A549 (cell line): ENCODE measurements around the gene MDC1. TPM values are rescaled to one million over a fixed set of nuclear protein-coding genes. Genes with fewer than 3 reads are reported as not detected.

Experiments used
- ATAC-seq, 2 experiments: fragments of 200-7000 bp in 1 of 2; fragments of >200 bp in 1 of 2; cut with Nextera tagmentation in 1 of 2; cut with Tn5 transposase in 1 of 2; 3 replicates each; pipeline versions ENCODE4 v1.8.0 to v1.9.1; 2018 to 2020; ENCODE audit warnings: mild to moderate bottlenecking in 1 of 2, moderate library complexity in 1 of 2
- CTCF ChIA-PET: fragments of 300-600 bp; sonication (Branson Sonifier 250); formaldehyde crosslinking; extraction: SDS; loops from one replicate; lab custom pipeline; 2021; ENCODE audit warnings: antibody characterized with exemption, inconsistent platforms; lab: Yijun Ruan, JAX
- POLR2A ChIA-PET: fragments of 350-600 bp; formaldehyde crosslinking; extraction: SDS; loops from one replicate; lab custom pipeline; 2021; ENCODE audit warnings: antibody characterized with exemption, inconsistent platforms; lab: Yijun Ruan, JAX
- DNase-seq, 2 experiments: peaks; one replicate each; pipeline versions ENCODE4 v3.0.0 to v3.0.0-alpha.2; 2011 to 2016; ENCODE audit warnings: low read depth in 1 of 2, low spot score in 1 of 2
- FAIRE-seq: peaks from 2 replicates; lab custom pipeline; 2011; peaks lifted over from hg19 to GRCh38; lab: Jason Lieb, UNC
- H3K27ac ChIP-seq, 2 experiments: fragments of >200 bp; sonication (Bioruptor Twin); formaldehyde crosslinking; 3 replicates each; pipeline ENCODE4 v1.5.1; 2016 to 2017
- H3K4me1 ChIP-seq: fragments of >200 bp; sonication (Bioruptor Twin); formaldehyde crosslinking; 3 replicates; pipeline ENCODE4 v1.6.1; 2016
- H3K4me2 ChIP-seq: fragments of >200 bp; sonication (Bioruptor Twin); formaldehyde crosslinking; 3 replicates; pipeline ENCODE4 v1.6.1; 2016
- H3K4me3 ChIP-seq: fragments of >200 bp; sonication (Bioruptor Twin); formaldehyde crosslinking; 3 replicates; pipeline ENCODE4 v1.5.1; 2016
- H3K9me3 ChIP-seq: fragments of >200 bp; sonication (Bioruptor Twin); formaldehyde crosslinking; 3 replicates; pipeline ENCODE4 v1.6.1; 2016
- BHLHE40 ChIP-seq: IDR thresholded peaks from 2 replicates; pipeline ENCODE4 v1.6.1; 2012; ENCODE audit warnings: low read depth, low read length, inconsistent platforms
- CEBPB ChIP-seq, 2 experiments: fragments of >200 bp in 1 of 2; sonication (Bioruptor Twin) in 1 of 2; formaldehyde crosslinking in 1 of 2; IDR thresholded peaks; 2 replicates each; pipeline ENCODE4 v1.6.1; 2012 to 2016
- CHD4 ChIP-seq: fragments of 200-600 bp; sonication (generic); IDR thresholded peaks from 2 replicates; pipeline ENCODE4 v1.6.1; 2016; ENCODE audit warnings: antibody characterized with exemption, mild to moderate bottlenecking, borderline replicate concordance
- EHF ChIP-seq: fragments of 250-450 bp; sonication (Bioruptor Pico); IDR thresholded peaks from 2 replicates; pipeline ENCODE4 v1.5.0; 2020; ENCODE audit warnings: mild to moderate bottlenecking
- EP300 ChIP-seq, 2 experiments: fragments of >200 bp; sonication (Bioruptor Twin); formaldehyde crosslinking; IDR thresholded peaks; 2 replicates in 1 of 2; 3 replicates in 1 of 2; pipeline ENCODE4 v1.6.1; 2016 to 2017
- FOSL2 ChIP-seq, 2 experiments: fragments of 450-650 bp in 1 of 2; fragments of >200 bp in 1 of 2; sonication (Bioruptor Twin) in 1 of 2; formaldehyde crosslinking; IDR thresholded peaks; 2 replicates each; pipeline versions ENCODE4 v1.5.0 to v1.6.1; 2016 to 2020; ENCODE audit warnings: mild to moderate bottlenecking in 1 of 2, moderate library complexity in 1 of 2
- GATA3 ChIP-seq: IDR thresholded peaks from 2 replicates; pipeline ENCODE4 v1.6.1; 2012; ENCODE audit warnings: borderline replicate concordance
- HDAC2 ChIP-seq: fragments of 200-600 bp; sonication (generic); IDR thresholded peaks from 2 replicates; pipeline ENCODE4 v1.6.1; 2016
- HEYL ChIP-seq: fragments of 250-450 bp; sonication (Bioruptor Pico); IDR thresholded peaks from 2 replicates; pipeline ENCODE4 v1.8.0; 2021; ENCODE audit warnings: mild to moderate bottlenecking, moderate library complexity
- JUN ChIP-seq, 2 experiments: fragments of >200 bp; sonication (Bioruptor Twin); formaldehyde crosslinking; IDR thresholded peaks; 2 replicates in 1 of 2; 3 replicates in 1 of 2; pipeline ENCODE4 v1.6.1; 2016 to 2017
- JUNB ChIP-seq: fragments of >200 bp; sonication (Bioruptor Twin); formaldehyde crosslinking; IDR thresholded peaks from 2 replicates; pipeline ENCODE4 v1.6.1; 2016
- MAFK ChIP-seq: fragments of 450-650 bp; IDR thresholded peaks from 2 replicates; pipeline ENCODE4 v1.6.1; 2014; ENCODE audit not compliant: partially characterized antibody
- NFE2L2 ChIP-seq: fragments of 150-350 bp; conservative IDR thresholded peaks from 2 replicates; pipeline ENCODE4 v1.6.1; 2014; ENCODE audit warnings: low read length
- NPAS2 ChIP-seq: fragments of 250-450 bp; sonication (Bioruptor Pico); IDR thresholded peaks from 2 replicates; pipeline ENCODE4 v1.8.0; 2022; ENCODE audit warnings: mild to moderate bottlenecking, moderate library complexity, borderline replicate concordance
- NR3C1 ChIP-seq: fragments of >200 bp; sonication (Bioruptor Twin); formaldehyde crosslinking; IDR thresholded peaks from 3 replicates; pipeline ENCODE4 v1.6.1; 2017
- POLR2AphosphoS2 ChIP-seq: conservative IDR thresholded peaks from 2 replicates; pipeline ENCODE4 v1.6.1; 2012; ENCODE audit warnings: low read length, improper control_type of control experiment, inconsistent platforms
- RAD21 ChIP-seq, 2 experiments: fragments of >200 bp in 1 of 2; sonication (Bioruptor Twin) in 1 of 2; formaldehyde crosslinking in 1 of 2; IDR thresholded peaks in 1 of 2; conservative IDR thresholded peaks in 1 of 2; 2 replicates in 1 of 2; 3 replicates in 1 of 2; pipeline ENCODE4 v1.6.1; 2012 to 2018; ENCODE audit warnings: inconsistent platforms in 1 of 2
- RCOR1 ChIP-seq: fragments of 150-350 bp; IDR thresholded peaks from 2 replicates; pipeline ENCODE4 v1.6.1; 2014; ENCODE audit warnings: antibody characterized with exemption, low read length, low read depth
- REST ChIP-seq: fragments of 200-600 bp; sonication (generic); IDR thresholded peaks from 2 replicates; pipeline ENCODE4 v1.6.1; 2016; ENCODE audit warnings: antibody characterized with exemption, mild to moderate bottlenecking, moderate library complexity
- SMC3 ChIP-seq: fragments of >200 bp; sonication (Bioruptor Twin); formaldehyde crosslinking; IDR thresholded peaks from 3 replicates; pipeline ENCODE4 v1.6.1; 2018; ENCODE audit warnings: inconsistent platforms
- TFCP2L1 ChIP-seq: fragments of 250-450 bp; sonication (Bioruptor Pico); IDR thresholded peaks from 2 replicates; pipeline ENCODE4 v1.5.0; 2021; ENCODE audit warnings: mild to moderate bottlenecking
- TP53 ChIP-seq: fragments of 250-450 bp; sonication (Bioruptor Pico); IDR thresholded peaks from 2 replicates; pipeline ENCODE4 v1.5.0; 2021; ENCODE audit warnings: mild to moderate bottlenecking, moderate library complexity
- ZC3H11A ChIP-seq: fragments of 450-650 bp; IDR thresholded peaks from 2 replicates; pipeline ENCODE4 v1.6.1; 2014; ENCODE audit warnings: antibody characterized with exemption, mild to moderate bottlenecking
- ZFP36 ChIP-seq: fragments of 450-650 bp; IDR thresholded peaks from 2 replicates; pipeline ENCODE4 v1.6.1; 2014; ENCODE audit warnings: borderline replicate concordance; ENCODE audit not compliant: partially characterized antibody
- ZNF302 ChIP-seq: fragments of 250-450 bp; sonication (Bioruptor Pico); IDR thresholded peaks from 2 replicates; pipeline ENCODE4 v1.9.0; 2021; ENCODE audit warnings: inconsistent platforms, mild to moderate bottlenecking, moderate library complexity
- ZSCAN20 ChIP-seq: fragments of 250-450 bp; sonication (Bioruptor Pico); IDR thresholded peaks from 2 replicates; pipeline ENCODE4 v1.8.0; 2022; ENCODE audit warnings: mild to moderate bottlenecking, moderate library complexity
- WGBS: methylation state at CpG from one replicate; pipeline ENCODE4 v1.1.6; 2017; ENCODE audit errors: missing lambda C conversion rate; 5-methylcytosine and 5-hydroxymethylcytosine counted together
- polyA plus RNA-seq, 4 experiments: library from polyadenylated mRNA; depleted of rRNA in 3 of 4; stranded (reverse); fragments of >200 nt; fragmentation: RNase III in 1 of 4; extraction: RNeasy Plus Mini Kit Qiagen cat#74134 plus additional on column Dnase treatment in 1 of 4; gene quantifications; 2 replicates in 3 of 4; 3 replicates in 1 of 4; pipeline ENCODE4 v1.2.3, GENCODE V29; 2011 to 2017
- TF ChIP-seq, protein P1 (sequence below): IDR thresholded peaks from 2 replicates; pipeline ENCODE4 v1.6.1; 2012
- TF ChIP-seq, protein P2 (sequence below): fragments of 250-450 bp; sonication (Bioruptor Pico); IDR thresholded peaks from 2 replicates; pipeline ENCODE4 v1.5.0; 2020; ENCODE audit warnings: low read depth, mild to moderate bottlenecking, moderate library complexity
- TF ChIP-seq, protein P3 (sequence below): IDR thresholded peaks from 2 replicates; pipeline ENCODE4 v1.6.1; 2012; ENCODE audit warnings: low read depth, borderline replicate concordance
- TF ChIP-seq, protein P4 (sequence below): fragments of >200 bp; sonication (Bioruptor Twin); formaldehyde crosslinking; IDR thresholded peaks from 3 replicates; pipeline ENCODE4 v1.6.1; 2016

The MDC1 gene
- polyA plus RNA-seq, 2 of the 4 experiments (the other 2 are of a cell fraction) = 8.2 to 16.5 TPM

DNA sequence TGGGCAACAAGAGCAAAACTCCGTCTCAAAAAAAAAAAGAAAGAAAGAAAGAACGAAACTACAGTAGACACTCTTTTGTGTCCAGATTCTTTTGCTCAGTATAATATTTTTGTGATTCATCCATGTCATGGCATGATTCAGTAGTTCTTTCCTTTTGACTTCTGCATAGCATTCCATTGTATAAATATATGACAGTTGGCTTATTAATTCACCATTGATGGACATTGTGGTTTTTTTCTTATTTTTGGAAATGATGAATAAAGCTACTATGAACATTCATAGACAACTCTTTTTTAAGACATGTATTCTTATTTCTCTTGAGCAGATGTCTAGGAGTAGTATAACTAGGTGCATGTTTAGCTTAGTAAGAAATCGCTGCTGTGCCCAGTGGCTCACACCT lies 37.5 kb upstream of the MDC1 start:
- ChIA-PET POLR2A (no interaction called here), CTCF (interaction anchor here (0.7 to 1.6 kb wide), 3 partner anchors 14 to 27 kb away, joined by 3 read pairs; no protein-coding TSS in a partner anchor)
- Histone ChIP-seq H3K4me3 (no peak overlapping the region), H3K9me3 (no peaks in the 10 kb centered on the region), H3K4me2 (no peak overlapping the region), H3K4me1 (peaks cover 66% of the 10 kb centered on the region), H3K27ac (peak overlapping the region; percentile 97; a peak in 4 of 6 replicates)
- 91% methylated on average over 3 of the region's 3 CpGs for WGBS
- ATAC-seq (no peak), FAIRE-seq (no peak), DNase-seq (no peak)
- no peak for TF ChIP-seq RAD21 (conservative IDR thresholded peaks at IDR 0.05 in 1 of 2, IDR thresholded peaks at IDR 0.05 in 1 of 2)
- no peak for TF ChIP-seq NR3C1
- no peak for TF ChIP-seq BHLHE40

GRCh38 chr6:30752157-30752927 lies 35.3 kb upstream of the MDC1 start:
- WGBS = 2% methylated on average over 12 of the region's 12 CpGs
- Histone ChIP-seq H3K9me3 (no peaks in the 10 kb centered on the region), H3K4me1 (peaks cover 68% of the 10 kb centered on the region), H3K4me2 (peak overlapping the region; percentile 53), H3K4me3 (no peak overlapping the region), H3K27ac (peak overlapping the region; percentile 97)
- POLR2A ChIA-PET = interaction anchor here (0.6 to 2.2 kb wide), 11 partner anchors 9 to 137 kb away, joined by 3 to 59 read pairs (median 3); partner anchors contain the start of genes FLOT1 and IER3
- ATAC-seq (peak; percentile 89 to 92), DNase-seq (peak; percentile 77 to 98), FAIRE-seq (no peak)
- CTCF ChIA-PET = interaction anchor here (0.7 to 2.1 kb wide), 13 partner anchors 9 to 161 kb away, joined by 3 to 14 read pairs (median 5); no protein-coding TSS in a partner anchor
- TF ChIP-seq, protein P1, sequence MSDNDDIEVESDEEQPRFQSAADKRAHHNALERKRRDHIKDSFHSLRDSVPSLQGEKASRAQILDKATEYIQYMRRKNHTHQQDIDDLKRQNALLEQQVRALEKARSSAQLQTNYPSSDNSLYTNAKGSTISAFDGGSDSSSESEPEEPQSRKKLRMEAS = peak; percentile 88
- TF ChIP-seq JUNB (peak; percentile 79), RCOR1 (no peak), EP300 (IDR thresholded peaks at IDR 0.05) (peak; percentile 74 to 86; a peak in 2 of 5 replicates), ZFP36 (no peak), CHD4 (no peak), ZC3H11A (no peak), REST (no peak), CEBPB (IDR thresholded peaks at IDR 0.05) (peak in 1 of 2 experiments; percentile 56; a peak in 1 of 4 replicates), HEYL (CRISPR knock-in tag) (peak; percentile 59; the same call in 1 of the 2 replicates), POLR2AphosphoS2 (no peak), BHLHE40 (no peak), HDAC2 (no peak), NPAS2 (peak; percentile 16; the same call in 1 of the 2 replicates), TP53 (CRISPR knock-in tag) (peak; percentile 91), GATA3 (peak; percentile 86; the same call in 1 of the 2 replicates), SMC3 (peak; percentile 54; the same call in 2 of the 3 replicates), FOSL2 (IDR thresholded peaks at IDR 0.05) (no peak), FOSL2 (CRISPR knock-in tag; IDR thresholded peaks at IDR 0.05) (peak; percentile 90), EHF (CRISPR knock-in tag) (peak; percentile 88), NFE2L2 (0 out of 2 replicates have a peak, but pooled peaks have one; percentile 3), ZSCAN20 (CRISPR knock-in tag) (0 out of 2 replicates have a peak, but pooled peaks have one; percentile 10), RAD21 (conservative IDR thresholded peaks at IDR 0.05 in 1 of 2, IDR thresholded peaks at IDR 0.05 in 1 of 2) (peak; percentile 35 to 63), JUN (IDR thresholded peaks at IDR 0.05) (peak; percentile 81 to 84; a peak in 4 of 5 replicates), TFCP2L1 (CRISPR knock-in tag) (peak; percentile 58; the same call in 1 of the 2 replicates), ZNF302 (CRISPR knock-in tag) (peak; percentile 95), MAFK (peak; percentile 70)
- TF ChIP-seq, protein P2, sequence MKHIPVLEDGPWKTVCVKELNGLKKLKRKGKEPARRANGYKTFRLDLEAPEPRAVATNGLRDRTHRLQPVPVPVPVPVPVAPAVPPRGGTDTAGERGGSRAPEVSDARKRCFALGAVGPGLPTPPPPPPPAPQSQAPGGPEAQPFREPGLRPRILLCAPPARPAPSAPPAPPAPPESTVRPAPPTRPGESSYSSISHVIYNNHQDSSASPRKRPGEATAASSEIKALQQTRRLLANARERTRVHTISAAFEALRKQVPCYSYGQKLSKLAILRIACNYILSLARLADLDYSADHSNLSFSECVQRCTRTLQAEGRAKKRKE (CRISPR knock-in tag) = peak; percentile 92
- TF ChIP-seq, protein P3, sequence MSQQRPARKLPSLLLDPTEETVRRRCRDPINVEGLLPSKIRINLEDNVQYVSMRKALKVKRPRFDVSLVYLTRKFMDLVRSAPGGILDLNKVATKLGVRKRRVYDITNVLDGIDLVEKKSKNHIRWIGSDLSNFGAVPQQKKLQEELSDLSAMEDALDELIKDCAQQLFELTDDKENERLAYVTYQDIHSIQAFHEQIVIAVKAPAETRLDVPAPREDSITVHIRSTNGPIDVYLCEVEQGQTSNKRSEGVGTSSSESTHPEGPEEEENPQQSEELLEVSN = peak; percentile 95
- TF ChIP-seq, protein P4, sequence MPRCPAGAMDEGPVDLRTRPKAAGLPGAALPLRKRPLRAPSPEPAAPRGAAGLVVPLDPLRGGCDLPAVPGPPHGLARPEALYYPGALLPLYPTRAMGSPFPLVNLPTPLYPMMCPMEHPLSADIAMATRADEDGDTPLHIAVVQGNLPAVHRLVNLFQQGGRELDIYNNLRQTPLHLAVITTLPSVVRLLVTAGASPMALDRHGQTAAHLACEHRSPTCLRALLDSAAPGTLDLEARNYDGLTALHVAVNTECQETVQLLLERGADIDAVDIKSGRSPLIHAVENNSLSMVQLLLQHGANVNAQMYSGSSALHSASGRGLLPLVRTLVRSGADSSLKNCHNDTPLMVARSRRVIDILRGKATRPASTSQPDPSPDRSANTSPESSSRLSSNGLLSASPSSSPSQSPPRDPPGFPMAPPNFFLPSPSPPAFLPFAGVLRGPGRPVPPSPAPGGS = no peak
